Stromal cell of bone marrow (primary cell): Measurements from ENCODE around the gene FKRP.
A peak's percentile ranks its signal among the peaks of the same experiment; 100 is the strongest.

Source experiments
- DNase-seq: peaks from one replicate; pipeline ENCODE4 v3.0.0-alpha.2; 2012; ENCODE audit warnings: low read depth

Gene FKRP

GRCh38 chr19:46719629-46720502 is 26.0 kb upstream of the FKRP start:
- no peak for DNase-seq

- no peak for DNase-seq
Measured at GRCh38 chr19:46720503-46721239, 25.2 kb upstream of the FKRP start.

GRCh38 chr19:46721269-46722003 is 24.4 kb upstream of the FKRP start:
- DNase-seq, result no peak

DNA sequence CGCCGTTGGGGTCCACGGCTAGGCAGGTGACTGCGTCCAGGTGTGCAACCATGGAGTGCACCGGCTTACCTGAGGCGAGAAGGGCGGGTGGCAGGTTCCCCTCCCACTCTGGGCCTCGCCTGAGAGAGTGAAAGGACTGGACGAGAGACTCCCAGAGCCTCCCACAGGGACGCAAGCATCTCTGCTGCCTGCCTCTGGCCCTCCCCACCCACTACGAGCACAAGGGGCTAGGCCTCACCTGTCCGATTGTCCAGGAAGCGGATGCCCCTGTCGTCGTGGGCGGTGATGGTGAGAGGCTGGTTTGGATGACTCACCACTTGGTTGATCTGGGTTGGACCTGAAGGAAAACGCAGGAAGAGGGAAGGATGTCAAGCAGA is 23.9 kb upstream of the FKRP start:
- DNase-seq, result no peak

DNA sequence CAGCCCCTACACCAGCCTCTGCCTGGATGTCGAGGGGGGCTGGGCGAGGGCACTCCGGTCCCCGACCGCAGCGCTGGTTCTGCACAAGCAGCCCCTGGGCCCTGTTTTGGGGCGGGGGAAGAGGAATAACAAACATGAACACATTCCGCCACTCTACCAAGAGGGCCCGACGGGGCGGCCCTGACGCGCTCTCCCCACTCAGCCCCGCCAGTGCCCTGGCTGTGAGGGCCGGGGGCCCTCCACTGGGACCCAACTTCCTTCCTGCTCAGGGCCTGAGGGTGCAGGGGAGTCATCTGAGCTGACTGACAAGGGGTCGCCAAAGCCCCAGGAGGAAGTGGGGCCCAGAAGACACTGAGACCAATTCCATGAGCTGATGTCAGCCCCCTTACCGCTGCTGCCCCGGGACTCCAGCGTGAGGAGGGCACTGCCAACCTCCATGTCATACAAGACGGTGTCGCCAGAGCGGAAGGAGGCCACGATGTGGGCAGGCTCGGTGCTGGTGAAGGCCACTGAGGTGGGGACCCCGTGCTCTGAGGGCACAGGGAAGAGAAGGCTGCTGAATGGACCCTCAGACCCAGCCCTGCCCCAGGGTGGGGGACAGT is 23.3 kb upstream of the FKRP start:
- no peak for DNase-seq

GRCh38 chr19:46723023-46723461 is 22.8 kb upstream of the FKRP start:
- DNase-seq, result no peak

DNA sequence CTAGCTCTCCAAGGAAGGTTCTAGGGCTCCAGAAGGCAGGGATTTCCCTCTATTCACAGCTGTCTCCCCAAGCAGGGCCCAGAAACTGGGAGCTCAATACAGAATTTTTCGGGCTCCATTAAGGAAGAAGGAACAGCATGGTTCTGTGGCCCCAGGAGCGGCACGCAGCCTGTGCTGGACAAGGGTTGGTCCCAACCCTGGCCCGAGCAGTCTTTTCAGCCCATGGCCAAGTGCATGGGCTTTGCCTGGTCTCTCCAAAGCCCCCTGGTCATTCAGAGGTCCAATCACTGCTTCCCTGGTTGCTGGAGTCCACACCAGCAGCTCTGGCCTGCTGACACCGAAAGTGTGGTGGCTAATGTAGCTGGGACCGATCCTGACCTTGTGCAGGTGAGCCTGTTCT is 22.4 kb upstream of the FKRP start:
- DNase-seq, result no peak

DNA sequence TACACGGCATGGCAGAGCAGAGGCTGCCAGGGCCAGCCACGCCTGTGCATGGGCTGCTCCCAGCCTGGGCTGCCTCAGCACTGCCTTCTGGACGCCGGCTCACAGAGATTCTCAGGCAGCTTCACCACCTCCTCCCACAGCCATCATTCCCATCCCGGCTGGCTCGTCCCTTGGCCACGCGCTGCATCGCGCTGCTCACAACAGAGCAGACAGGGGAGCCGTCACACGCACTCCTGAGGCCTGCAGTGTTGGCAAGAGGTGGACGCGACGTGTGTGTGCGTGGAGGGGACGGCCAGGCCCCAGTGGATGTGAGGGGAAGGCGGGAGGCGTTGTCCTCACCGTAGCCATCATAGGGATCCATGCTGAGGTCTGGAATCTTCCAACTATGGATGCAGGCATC is 21.4 kb upstream of the FKRP start:
- no peak for DNase-seq

- no peak for DNase-seq
Measured at GRCh38 chr19:46725036-46725820, 20.6 kb upstream of the FKRP start.

GRCh38 chr19:46725859-46726393 is 19.9 kb upstream of the FKRP start:
- DNase-seq, result no peak

DNA sequence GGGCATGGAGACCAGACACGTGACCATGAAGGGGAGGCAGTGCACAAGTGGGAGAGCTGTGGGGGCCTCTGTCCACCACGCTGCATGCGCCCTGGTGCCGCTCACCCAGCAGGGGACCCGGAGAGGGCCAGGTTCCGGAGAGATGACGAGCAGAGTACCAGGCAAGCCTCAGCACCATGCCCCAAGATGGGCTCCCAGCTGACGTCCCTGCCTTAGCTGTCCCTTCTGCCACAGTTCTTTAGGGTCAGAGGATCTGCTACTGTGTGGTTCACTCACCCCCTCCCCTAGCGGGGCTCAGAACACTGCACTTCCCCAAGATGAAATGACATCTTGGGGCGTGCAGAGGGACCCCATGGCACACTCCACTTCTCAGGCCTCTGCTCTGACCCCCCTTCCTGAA is 19.3 kb upstream of the FKRP start:
- DNase-seq, result no peak

GRCh38 chr19:46726971-46727501 is 18.8 kb upstream of the FKRP start:
- no peak for DNase-seq

GRCh38 chr19:46727757-46728156 is 18.1 kb upstream of the FKRP start:
- no peak for DNase-seq

DNA sequence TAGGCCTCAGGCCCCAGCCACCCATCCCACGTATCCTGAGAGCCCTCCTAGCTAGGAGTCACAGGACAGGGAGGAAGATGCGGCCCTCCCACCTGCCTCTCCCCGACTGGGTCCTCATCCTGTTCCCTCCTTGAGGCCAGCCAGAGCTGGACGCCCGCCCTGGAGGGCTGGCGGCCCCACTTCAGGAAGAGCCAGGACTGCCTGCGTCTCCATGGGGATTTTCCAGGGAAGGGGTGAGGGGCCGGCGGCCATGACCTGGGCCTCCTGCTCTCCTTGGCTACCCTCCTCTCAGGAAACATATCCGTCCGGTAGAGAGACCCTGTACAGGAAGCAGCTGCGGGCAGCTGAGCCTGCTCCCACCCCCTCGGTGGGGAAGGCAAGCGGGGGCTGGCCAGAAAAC is 17.6 kb upstream of the FKRP start:
- DNase-seq, result no peak

DNA sequence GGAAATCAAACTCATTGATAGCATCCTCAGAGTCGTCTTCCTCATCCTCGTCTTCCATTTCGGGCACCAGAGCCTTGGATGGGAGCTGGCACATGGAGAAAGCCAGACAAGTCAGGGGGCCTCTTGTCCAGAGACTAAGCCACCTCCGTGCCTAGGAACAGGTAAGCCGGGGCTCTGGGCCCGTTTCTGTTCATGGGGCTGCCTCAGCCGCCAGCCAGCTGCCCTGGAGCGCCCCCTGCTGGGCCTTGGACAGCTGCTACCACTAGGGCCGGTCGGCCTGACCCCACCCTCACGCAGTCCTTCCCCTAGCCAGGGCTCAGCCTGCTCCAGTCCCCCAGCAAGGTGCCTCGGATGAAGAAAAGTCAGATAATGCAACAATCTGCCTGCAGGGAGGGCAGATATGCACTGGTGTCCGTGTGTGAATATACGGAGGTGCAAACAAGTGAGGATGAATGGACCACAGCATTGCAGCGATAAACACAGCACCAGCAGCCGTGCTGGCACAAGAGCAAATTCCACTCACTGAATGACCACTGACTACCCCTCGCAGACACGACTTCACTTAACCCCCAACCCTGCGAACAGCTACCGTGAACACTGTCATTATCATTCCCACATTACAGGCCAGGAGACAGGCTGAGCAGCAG is 17.0 kb upstream of the FKRP start:
- peak; percentile 21 for DNase-seq

DNA sequence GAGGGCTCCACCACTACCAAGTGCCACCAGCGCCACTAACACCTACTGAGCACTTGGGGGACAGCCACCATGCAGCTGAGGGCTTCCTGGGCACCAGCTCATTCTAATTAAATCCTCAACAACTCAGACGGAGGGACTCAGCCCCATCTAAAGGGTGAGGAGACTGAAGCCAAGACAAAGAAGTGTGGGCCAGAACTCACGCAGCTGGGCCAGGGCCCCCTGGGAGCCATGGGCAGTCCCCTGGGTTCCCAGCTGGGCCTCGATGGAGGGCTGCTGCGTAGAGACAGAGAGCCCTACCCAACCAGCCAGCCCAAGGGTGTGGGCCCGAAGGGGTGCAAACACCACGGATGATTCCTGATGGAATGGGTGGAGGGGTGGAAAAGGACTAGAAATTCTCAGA is 16.2 kb upstream of the FKRP start:
- DNase-seq, result no peak

DNA sequence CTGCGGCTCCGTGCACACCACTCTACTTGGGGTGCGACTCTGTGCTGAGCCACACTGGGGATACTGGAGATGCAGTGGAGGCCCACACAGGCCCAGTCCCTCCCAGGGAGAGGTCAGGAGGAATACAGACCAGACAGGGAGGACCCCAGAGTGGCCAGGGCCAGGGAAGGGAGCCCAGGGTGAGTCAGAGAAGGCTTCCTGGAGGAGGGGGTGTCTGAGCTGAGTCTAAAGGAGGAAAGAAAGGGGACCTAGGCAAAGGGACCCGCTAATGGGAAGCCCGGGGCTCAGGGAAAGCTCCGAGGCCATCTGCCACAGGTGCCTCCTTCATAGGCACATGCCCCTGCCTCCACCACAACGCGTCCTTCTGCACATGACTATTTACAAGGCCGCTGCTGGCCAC is 15.7 kb upstream of the FKRP start:
- DNase-seq, result no peak

GRCh38 chr19:46730595-46730994 is 15.3 kb upstream of the FKRP start:
- DNase-seq, result no peak

DNA sequence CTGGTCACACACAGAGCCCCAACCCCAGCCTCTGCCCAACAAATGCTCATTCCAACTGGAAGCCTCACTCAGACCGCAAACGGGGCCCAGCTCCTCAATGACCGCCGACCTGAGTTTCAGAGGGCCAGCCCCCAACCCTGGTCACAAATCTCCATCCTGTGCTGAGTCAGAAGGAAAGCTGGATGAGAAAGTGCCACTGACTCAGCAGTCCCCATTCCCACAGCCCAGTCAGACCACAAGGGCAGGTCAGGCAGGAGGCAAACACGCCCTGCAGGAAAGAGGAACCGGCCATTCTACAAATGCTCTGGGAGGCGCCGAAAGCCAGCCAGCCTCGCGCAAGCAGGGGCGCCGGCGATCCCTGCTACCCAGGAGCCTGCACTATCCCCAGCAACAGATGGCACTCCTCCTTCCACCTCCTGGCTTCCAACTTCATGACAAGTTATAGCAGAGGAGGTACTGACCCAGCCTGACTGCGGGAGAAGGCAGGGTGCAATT is 14.8 kb upstream of the FKRP start:
- DNase-seq, result peak; percentile 78

GRCh38 chr19:46731584-46731983 is 14.3 kb upstream of the FKRP start:
- DNase-seq, result no peak
